ENCODE measurements around the gene LILRA6. TPM values are rescaled to one million over a fixed set of nuclear protein-coding genes. Genes with fewer than 3 reads are reported as not detected.

The LILRA6 gene
- total and polyA plus RNA-seq, 2 of the 13 experiments (the other 11 are each of a cell fraction or from before 2014, with no cell fraction given) = not detected

DNA sequence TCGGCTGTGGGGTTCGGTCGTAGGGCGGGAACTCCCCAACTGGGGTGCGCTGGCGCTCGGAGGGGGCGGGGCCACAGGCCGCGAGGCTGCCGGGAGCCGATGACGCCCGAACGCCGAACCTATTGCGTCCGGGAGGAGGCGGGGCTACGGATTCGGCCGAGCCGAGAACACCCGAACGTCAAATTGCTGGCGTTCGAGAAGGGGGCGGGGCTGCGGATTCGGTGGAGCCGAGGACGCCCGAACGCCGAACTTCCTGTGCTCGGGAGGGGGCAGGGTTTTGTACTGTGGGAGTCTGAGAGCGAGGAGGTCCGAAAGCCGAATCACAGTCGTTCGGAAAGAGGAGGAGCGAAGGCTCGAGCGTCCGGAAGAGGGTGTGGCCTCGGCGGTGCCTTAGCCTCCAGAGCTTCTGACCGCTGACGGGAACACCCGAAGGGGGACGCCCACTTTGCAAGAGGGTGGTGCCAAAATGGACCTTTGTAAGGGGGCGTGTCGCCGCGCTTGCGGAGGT, 52.0 kb downstream of the LILRA6 start (continued):
- TF ChIP-seq ZNF451 (CRISPR knock-in tag; IDR thresholded peaks at IDR 0.05) (no peak), MTA3 (CRISPR knock-in tag; IDR thresholded peaks at IDR 0.05) (no peak), ZFP90 (CRISPR knock-in tag; IDR thresholded peaks at IDR 0.05; ENCODE audit: borderline replicate concordance) (no peak), ADNP (CRISPR knock-in tag; IDR thresholded peaks at IDR 0.05) (no peak), ATF1 (CRISPR knock-in tag; IDR thresholded peaks at IDR 0.05) (no peak), PHF20 (CRISPR knock-in tag; IDR thresholded peaks at IDR 0.05) (peak; percentile 37; the same call in 1 of the 2 replicates), ZNF550 (CRISPR knock-in tag; IDR thresholded peaks at IDR 0.05; ENCODE audit: borderline replicate concordance) (no peak), YY1 (IDR thresholded peaks at IDR 0.05; ENCODE audit: insufficient read depth, insufficient replicate concordance, low read depth, low read length) (no peak), RBAK (CRISPR knock-in tag; IDR thresholded peaks at IDR 0.05) (no peak), RCOR2 (CRISPR knock-in tag; IDR thresholded peaks at IDR 0.05) (no peak), NR3C1 (CRISPR knock-in tag; IDR thresholded peaks at IDR 0.05) (no peak), ZNF121 (CRISPR knock-in tag; IDR thresholded peaks at IDR 0.05) (no peak), NR2F1 (CRISPR knock-in tag; IDR thresholded peaks at IDR 0.05) (no peak), ZBTB25 (CRISPR knock-in tag; IDR thresholded peaks at IDR 0.05) (0 out of 2 replicates have a peak, but pooled peaks have one; percentile 2), RORA (CRISPR knock-in tag; IDR thresholded peaks at IDR 0.05) (no peak)
- TF ChIP-seq, protein P1, sequence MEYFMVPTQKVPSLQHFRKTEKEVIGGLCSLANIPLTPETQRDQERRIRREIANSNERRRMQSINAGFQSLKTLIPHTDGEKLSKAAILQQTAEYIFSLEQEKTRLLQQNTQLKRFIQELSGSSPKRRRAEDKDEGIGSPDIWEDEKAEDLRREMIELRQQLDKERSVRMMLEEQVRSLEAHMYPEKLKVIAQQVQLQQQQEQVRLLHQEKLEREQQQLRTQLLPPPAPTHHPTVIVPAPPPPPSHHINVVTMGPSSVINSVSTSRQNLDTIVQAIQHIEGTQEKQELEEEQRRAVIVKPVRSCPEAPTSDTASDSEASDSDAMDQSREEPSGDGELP (IDR thresholded peaks at IDR 0.05; ENCODE audit: borderline replicate concordance, low read depth) = no peak
- TF ChIP-seq, protein P2, sequence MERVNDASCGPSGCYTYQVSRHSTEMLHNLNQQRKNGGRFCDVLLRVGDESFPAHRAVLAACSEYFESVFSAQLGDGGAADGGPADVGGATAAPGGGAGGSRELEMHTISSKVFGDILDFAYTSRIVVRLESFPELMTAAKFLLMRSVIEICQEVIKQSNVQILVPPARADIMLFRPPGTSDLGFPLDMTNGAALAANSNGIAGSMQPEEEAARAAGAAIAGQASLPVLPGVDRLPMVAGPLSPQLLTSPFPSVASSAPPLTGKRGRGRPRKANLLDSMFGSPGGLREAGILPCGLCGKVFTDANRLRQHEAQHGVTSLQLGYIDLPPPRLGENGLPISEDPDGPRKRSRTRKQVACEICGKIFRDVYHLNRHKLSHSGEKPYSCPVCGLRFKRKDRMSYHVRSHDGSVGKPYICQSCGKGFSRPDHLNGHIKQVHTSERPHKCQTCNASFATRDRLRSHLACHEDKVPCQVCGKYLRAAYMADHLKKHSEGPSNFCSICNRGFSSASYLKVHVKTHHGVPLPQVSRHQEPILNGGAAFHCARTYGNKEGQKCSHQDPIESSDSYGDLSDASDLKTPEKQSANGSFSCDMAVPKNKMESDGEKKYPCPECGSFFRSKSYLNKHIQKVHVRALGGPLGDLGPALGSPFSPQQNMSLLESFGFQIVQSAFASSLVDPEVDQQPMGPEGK (CRISPR knock-in tag; IDR thresholded peaks at IDR 0.05) = no peak
- TF ChIP-seq, protein P3, sequence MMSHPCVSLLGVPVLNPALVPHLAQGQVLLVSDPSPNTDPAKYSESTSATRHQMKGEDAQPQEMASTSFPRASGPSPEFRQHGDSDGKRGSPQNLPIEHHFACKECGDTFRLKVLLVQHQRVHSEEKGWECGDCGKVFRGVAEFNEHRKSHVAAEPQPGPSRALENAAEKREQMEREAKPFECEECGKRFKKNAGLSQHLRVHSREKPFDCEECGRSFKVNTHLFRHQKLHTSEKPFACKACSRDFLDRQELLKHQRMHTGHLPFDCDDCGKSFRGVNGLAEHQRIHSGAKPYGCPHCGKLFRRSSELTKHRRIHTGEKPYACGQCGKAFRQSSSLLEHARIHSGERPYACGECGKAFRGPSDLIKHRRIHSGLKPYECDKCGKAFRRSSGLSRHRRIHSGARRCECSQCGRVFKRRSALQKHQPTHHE (CRISPR knock-in tag; IDR thresholded peaks at IDR 0.05; ENCODE audit: borderline replicate concordance) = 0 out of 2 replicates have a peak, but pooled peaks have one; percentile 9
- TF ChIP-seq, protein P4, sequence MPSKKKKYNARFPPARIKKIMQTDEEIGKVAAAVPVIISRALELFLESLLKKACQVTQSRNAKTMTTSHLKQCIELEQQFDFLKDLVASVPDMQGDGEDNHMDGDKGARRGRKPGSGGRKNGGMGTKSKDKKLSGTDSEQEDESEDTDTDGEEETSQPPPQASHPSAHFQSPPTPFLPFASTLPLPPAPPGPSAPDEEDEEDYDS (CRISPR knock-in tag; IDR thresholded peaks at IDR 0.05) = no peak
- TF ChIP-seq, protein P5, sequence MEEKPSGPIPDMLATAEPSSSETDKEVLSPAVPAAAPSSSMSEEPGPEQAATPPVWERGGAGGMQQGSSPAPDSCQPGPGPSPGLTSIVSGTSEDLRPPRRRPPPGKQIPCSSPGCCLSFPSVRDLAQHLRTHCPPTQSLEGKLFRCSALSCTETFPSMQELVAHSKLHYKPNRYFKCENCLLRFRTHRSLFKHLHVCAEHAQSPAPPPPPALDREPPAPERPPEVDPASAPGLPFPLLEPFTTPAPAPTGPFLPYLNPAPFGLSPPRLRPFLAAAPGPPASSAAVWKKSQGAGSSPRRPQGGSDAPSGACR (CRISPR knock-in tag; IDR thresholded peaks at IDR 0.05) = no peak; the same call in 1 of the 2 replicates
- TF ChIP-seq, protein P6, sequence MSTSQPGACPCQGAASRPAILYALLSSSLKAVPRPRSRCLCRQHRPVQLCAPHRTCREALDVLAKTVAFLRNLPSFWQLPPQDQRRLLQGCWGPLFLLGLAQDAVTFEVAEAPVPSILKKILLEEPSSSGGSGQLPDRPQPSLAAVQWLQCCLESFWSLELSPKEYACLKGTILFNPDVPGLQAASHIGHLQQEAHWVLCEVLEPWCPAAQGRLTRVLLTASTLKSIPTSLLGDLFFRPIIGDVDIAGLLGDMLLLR (CRISPR knock-in tag; IDR thresholded peaks at IDR 0.05) = no peak
- TF ChIP-seq, protein P7, sequence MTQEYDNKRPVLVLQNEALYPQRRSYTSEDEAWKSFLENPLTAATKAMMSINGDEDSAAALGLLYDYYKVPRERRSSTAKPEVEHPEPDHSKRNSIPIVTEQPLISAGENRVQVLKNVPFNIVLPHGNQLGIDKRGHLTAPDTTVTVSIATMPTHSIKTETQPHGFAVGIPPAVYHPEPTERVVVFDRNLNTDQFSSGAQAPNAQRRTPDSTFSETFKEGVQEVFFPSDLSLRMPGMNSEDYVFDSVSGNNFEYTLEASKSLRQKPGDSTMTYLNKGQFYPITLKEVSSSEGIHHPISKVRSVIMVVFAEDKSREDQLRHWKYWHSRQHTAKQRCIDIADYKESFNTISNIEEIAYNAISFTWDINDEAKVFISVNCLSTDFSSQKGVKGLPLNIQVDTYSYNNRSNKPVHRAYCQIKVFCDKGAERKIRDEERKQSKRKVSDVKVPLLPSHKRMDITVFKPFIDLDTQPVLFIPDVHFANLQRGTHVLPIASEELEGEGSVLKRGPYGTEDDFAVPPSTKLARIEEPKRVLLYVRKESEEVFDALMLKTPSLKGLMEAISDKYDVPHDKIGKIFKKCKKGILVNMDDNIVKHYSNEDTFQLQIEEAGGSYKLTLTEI (CRISPR knock-in tag; conservative IDR thresholded peaks at IDR 0.05) = no peak

All from HepG2 (cell line).